K562 (cell line): ENCODE results near the gene UGT8. TPM values are rescaled to one million over a fixed set of nuclear protein-coding genes. Genes with fewer than 3 reads are reported as not detected.

Experiments used
- ATAC-seq: fragments of 200-7000 bp; cut with Tn5 transposase; 3 replicates; pipeline ENCODE4 v1.9.1; 2020; ENCODE audit warnings: moderate library complexity
- BruUV-seq: library from RNA; stranded (reverse); fragments of 400-500 nt; replicated peaks from 2 replicates; lab custom pipeline; 2021; lab: Mats Ljungman, UMichigan
- CTCF ChIA-PET: fragments of 300-600 bp; formaldehyde crosslinking; extraction: SDS; loops from one replicate; lab custom pipeline; 2021; ENCODE audit warnings: low intra/inter-chr PET ratio; lab: Yijun Ruan, JAX
- POLR2A ChIA-PET: fragments of 300-600, 350-650 bp; sonication (Branson Sonifier 250); formaldehyde crosslinking; extraction: SDS; loops from one replicate; lab custom pipeline; 2021; ENCODE audit warnings: antibody characterized with exemption, inconsistent platforms; lab: Yijun Ruan, JAX
- DNase-seq, 4 experiments: peaks; one replicate each; pipeline versions ENCODE4 v3.0.0 to v3.0.0-alpha.2; 2011 to 2018; ENCODE audit warnings: low spot score in 3 of 4, mixed read lengths in 3 of 4; ENCODE audit errors: extremely low read depth in 1 of 4
- FAIRE-seq: peaks from 2 replicates; lab custom pipeline; 2011; peaks lifted over from hg19 to GRCh38; lab: Jason Lieb, UNC
- H2AFZ ChIP-seq: 2 replicates; pipeline ENCODE4 v1.6.0; 2011; ENCODE audit warnings: low read depth, low read length, control low read depth, inconsistent platforms
- H3K27ac ChIP-seq: fragments of 200-600 bp; 3 replicates; pipeline ENCODE4 v1.8.0; 2011; ENCODE audit warnings: low read depth, mild to moderate bottlenecking, control low read depth, inconsistent platforms, low read length, moderate library complexity, mixed read lengths; ENCODE audit errors: extremely low read depth
- H3K27me3 ChIP-seq, 2 experiments: fragments of 300-600 bp in 1 of 2; 2 replicates in 1 of 2; 3 replicates in 1 of 2; pipeline versions ENCODE4 v1.6.0 to v1.8.0; 2011; ENCODE audit warnings: inconsistent platforms in 2 of 2, low read length in 2 of 2, mild to moderate bottlenecking in 1 of 2, mixed read lengths in 1 of 2, moderate library complexity in 1 of 2; ENCODE audit not compliant: control insufficient read depth in 2 of 2, insufficient read depth in 2 of 2
- H3K36me3 ChIP-seq: fragments of 300-600 bp; 3 replicates; pipeline ENCODE4 v1.8.0; 2011; ENCODE audit warnings: mild to moderate bottlenecking, low read length, inconsistent platforms; ENCODE audit not compliant: control insufficient read depth, insufficient read depth
- H3K4me1 ChIP-seq, 2 experiments: fragments of 200-600 bp in 1 of 2; replicated peaks in 1 of 2; 2 replicates in 1 of 2; 3 replicates in 1 of 2; pipeline versions ENCODE4 v1.5.1 to v1.8.0; 2011; ENCODE audit warnings: inconsistent platforms in 2 of 2, low read length in 2 of 2, mild to moderate bottlenecking in 1 of 2, mixed read lengths in 1 of 2, moderate library complexity in 1 of 2; ENCODE audit not compliant: control insufficient read depth in 2 of 2, insufficient read depth in 2 of 2
- H3K4me2 ChIP-seq: 2 replicates; pipeline ENCODE4 v1.6.1; 2011; ENCODE audit warnings: low read length, control low read depth, inconsistent platforms, mixed read lengths; ENCODE audit not compliant: insufficient read depth
- H3K4me3 ChIP-seq: fragments of 200-600 bp; sonication (generic), shearing (Covaris generic); 2 replicates; pipeline ENCODE4 v1.5.1; 2016; ENCODE audit warnings: control low read depth, inconsistent platforms
- H3K79me2 ChIP-seq: fragments of 200-600 bp; 3 replicates; pipeline ENCODE4 v1.8.0; 2011; ENCODE audit warnings: low read length, inconsistent platforms; ENCODE audit not compliant: control insufficient read depth, insufficient read depth
- H3K9ac ChIP-seq, 2 experiments: 2 replicates each; pipeline versions ENCODE4 v1.6.0 to v1.6.1; 2011; ENCODE audit warnings: low read depth in 2 of 2, low read length in 2 of 2, control low read depth in 1 of 2, inconsistent platforms in 1 of 2, mild to moderate bottlenecking in 1 of 2, mixed read lengths in 1 of 2; ENCODE audit not compliant: insufficient read depth in 1 of 2
- H3K9me1 ChIP-seq: one replicate; pipeline ENCODE4 v1.6.0; 2011; ENCODE audit warnings: inconsistent platforms, mild to moderate bottlenecking, low read length, moderate library complexity; ENCODE audit not compliant: control insufficient read depth, insufficient read depth
- H3K9me3 ChIP-seq: replicated peaks from 2 replicates; pipeline ENCODE4 v1.5.1; 2011; ENCODE audit warnings: low read depth, low read length, inconsistent platforms; ENCODE audit not compliant: control insufficient read depth, insufficient read depth
- H4K20me1 ChIP-seq: replicated peaks from 2 replicates; pipeline ENCODE4 v1.6.1; 2011; ENCODE audit warnings: low read length, inconsistent platforms, mixed read lengths; ENCODE audit not compliant: control insufficient read depth, insufficient read depth
- CTCF ChIP-seq, 3 experiments: IDR thresholded peaks in 2 of 3; conservative IDR thresholded peaks in 1 of 3; 2 replicates each; pipeline ENCODE4 v1.5.1; 2011 to 2012; ENCODE audit warnings: low read length in 3 of 3, mild to moderate bottlenecking in 3 of 3, control low read depth in 2 of 3, improper control_type of control experiment in 1 of 3, inconsistent platforms in 1 of 3, low read depth in 1 of 3, mixed read lengths in 1 of 3, moderate library complexity in 1 of 3; ENCODE audit not compliant: insufficient read depth in 2 of 3
- GABPA ChIP-seq: fragments of 200-800 bp; sonication (Bioruptor generic); conservative IDR thresholded peaks from 2 replicates; pipeline ENCODE4 v1.6.1; 2016; ENCODE audit warnings: low read depth, missing genetic modification characterization, missing compliant biosample characterization
- LCOR ChIP-seq: sonication (generic); formaldehyde crosslinking; IDR thresholded peaks from 2 replicates; pipeline ENCODE4 v1.8.0; 2022; ENCODE audit warnings: mild to moderate bottlenecking, missing genetic modification reagents
- PHB ChIP-seq: fragments of 250-450 bp; sonication (Bioruptor Pico); IDR thresholded peaks from 2 replicates; pipeline ENCODE4 v1.5.0; 2021
- RAD21 ChIP-seq, 2 experiments: fragments of 250-450 bp in 1 of 2; fragments of 450-650 bp in 1 of 2; sonication (Bioruptor Pico) in 1 of 2; formaldehyde crosslinking in 1 of 2; IDR thresholded peaks in 1 of 2; conservative IDR thresholded peaks in 1 of 2; 2 replicates each; pipeline versions ENCODE4 v1.4.0 to v1.8.0; 2020 to 2022; ENCODE audit warnings: mild to moderate bottlenecking in 2 of 2, moderate library complexity in 1 of 2
- REST ChIP-seq, 2 experiments: fragments of 450-650 bp; formaldehyde crosslinking in 1 of 2; IDR thresholded peaks; 2 replicates each; pipeline versions ENCODE4 v1.4.0 to v1.6.1; 2014 to 2020; ENCODE audit warnings: mild to moderate bottlenecking in 2 of 2, borderline replicate concordance in 1 of 2, low read depth in 1 of 2
- SMC3 ChIP-seq: conservative IDR thresholded peaks from 2 replicates; pipeline ENCODE4 v1.6.1; 2011; ENCODE audit warnings: low read depth, low read length, improper control_type of control experiment; ENCODE audit not compliant: insufficient read depth
- SRSF9 ChIP-seq: fragments of 200-400 bp; formaldehyde crosslinking; IDR thresholded peaks from 2 replicates; pipeline ENCODE4 v1.6.1; 2017; ENCODE audit warnings: low read depth, low read length, borderline replicate concordance
- ZNF324 ChIP-seq: fragments of 250-450 bp; sonication (Bioruptor Pico); IDR thresholded peaks from 2 replicates; pipeline ENCODE4 v1.4.0; 2020; ENCODE audit warnings: mild to moderate bottlenecking
- WGBS: fragments of 100-300 bp; shearing (Covaris generic); methylation state at CpG from one replicate; pipeline ENCODE4 v1.1.6; 2016; ENCODE audit warnings: low coverage, mixed read lengths; ENCODE audit not compliant: insufficient coverage; ENCODE audit errors: missing lambda C conversion rate; 5-methylcytosine and 5-hydroxymethylcytosine counted together
- in situ Hi-C: fragments of 300-500 bp; cut with MboI; formaldehyde crosslinking; loops from 4 replicates; pipeline ENCODE4 v1.15.0; 2018; ENCODE audit warnings: inconsistent platforms, mixed read lengths
- intact Hi-C: fragments of 100-400 bp; cut with micrococcal nuclease; formaldehyde crosslinking; loops from 2 replicates; pipeline ENCODE4 v1.14.2; 2022
- polyA plus RNA-seq, 8 experiments: library from polyadenylated mRNA; depleted of rRNA in 4 of 8; stranded (reverse) in 5 of 8; unstranded in 3 of 8; fragments of >200 nt; fragmentation: Nextera tagmentation in 2 of 8; fragmentation: Illumina TruSeq in 1 of 8; extraction: Ambion mirVana in 2 of 8; extraction: Trizol in 1 of 8; gene quantifications; 2 replicates each; pipeline versions ENCODE4 v1.2.1 to v1.2.3, GENCODE V29; 2011 to 2014; ENCODE audit warnings: inconsistent platforms in 1 of 8, missing spikeins in 1 of 8
- total RNA-seq, 7 experiments: library from RNA; depleted of rRNA in 6 of 7; stranded (reverse); fragments of >200 nt in 6 of 7; fragmentation: Illumina TruSeq in 2 of 7; extraction: Trizol in 2 of 7; gene quantifications; 2 replicates each; pipeline versions ENCODE4 v1.2.1 to v1.2.3, GENCODE V29; 2011 to 2021; ENCODE audit warnings: low replicate concordance in 1 of 7

The UGT8 gene
- total and polyA plus RNA-seq, 9 of the 15 experiments (the other 6 are each of a cell fraction or from before 2014, with no cell fraction given): 3.0 to 10.7 (median 6.0) TPM

GRCh38 chr4:114694770-114695169, 96.2 kb downstream of the UGT8 start:
- no peaks in the 10 kb centered on the region for H4K20me1 ChIP-seq
- H3K27me3 ChIP-seq: no peaks in the 10 kb centered on the region
- WGBS: 0% methylated on average over 1 of the region's 1 CpG
- no peaks in the 10 kb centered on the region for H3K9me1 ChIP-seq
- FAIRE-seq: peak; percentile 65
- POLR2A ChIA-PET: interaction anchor here (0.7 kb wide), 1 partner anchor 1307 kb away, joined by 3 read pairs; no protein-coding TSS in a partner anchor
- no peak overlapping the region for H3K9ac ChIP-seq
- H3K9me3 ChIP-seq: no peaks in the 10 kb centered on the region
- no peak overlapping the region for H3K4me3 ChIP-seq
- TF ChIP-seq PHB (CRISPR knock-in tag) (no peak), GABPA (tag) (no peak), REST (IDR thresholded peaks at IDR 0.05; ENCODE audit: borderline replicate concordance) (peak; percentile 45; the same call in 1 of the 2 replicates), REST (CRISPR knock-in tag; IDR thresholded peaks at IDR 0.05; ENCODE audit: low read depth) (no peak), ZNF324 (CRISPR knock-in tag) (no peak), RAD21 (CRISPR knock-in tag; conservative IDR thresholded peaks at IDR 0.05 in 1 of 2, IDR thresholded peaks at IDR 0.05 in 1 of 2) (peak; percentile 63 to 68), CTCF (IDR thresholded peaks at IDR 0.05 in 2 of 3, conservative IDR thresholded peaks at IDR 0.05 in 1 of 3; ENCODE audit: insufficient read depth in 2 of 3, low read depth in 1 of 3, low read length in 3 of 3) (peak in 1 of 3 experiments; percentile 56; a peak in 2 of 6 replicates), SMC3 (peak; percentile 37; the same call in 1 of the 2 replicates), SRSF9 (no peak), LCOR (CRISPR knock-in tag) (no peak)
- H2AFZ ChIP-seq: no peak overlapping the region
- H3K36me3 ChIP-seq: no peaks in the 10 kb centered on the region
- H3K4me2 ChIP-seq: no peak overlapping the region
- CTCF ChIA-PET: interaction anchor here (1.3 to 2.9 kb wide), 2 partner anchors 308 to 310 kb away, joined by 6 to 17 read pairs; no protein-coding TSS in a partner anchor
- in situ Hi-C loops: loop anchor here (10.0 kb wide), 1 partner anchor 1300 kb away; no protein-coding TSS in a partner anchor
- no peaks in the 10 kb centered on the region for H3K79me2 ChIP-seq
- intact Hi-C loops: loop anchor here (1.0 to 5.0 kb wide), 3 partner anchors 308 to 1417 kb away; no protein-coding TSS in a partner anchor
- no peak for ATAC-seq
- no peak overlapping the region for H3K27ac ChIP-seq
- no peaks in the 10 kb centered on the region for H3K4me1 ChIP-seq
- DNase-seq: peak; percentile 5 to 37 (median 16)
- BruUV-seq: no TSS peak
